K562 (cell line): Measurements from ENCODE around the gene ADGRB3. TPM values are rescaled to one million over a fixed set of nuclear protein-coding genes. Genes with fewer than 3 reads are reported as not detected.

ENCODE experiments used
- ATAC-seq: fragments of 200-7000 bp; cut with Tn5 transposase; 3 replicates; pipeline ENCODE4 v1.9.1; 2020; ENCODE audit warnings: moderate library complexity
- BruUV-seq: library from RNA; stranded (reverse); fragments of 400-500 nt; replicated peaks from 2 replicates; lab custom pipeline; 2021; lab: Mats Ljungman, UMichigan
- CTCF ChIA-PET: fragments of 300-600 bp; formaldehyde crosslinking; extraction: SDS; loops from one replicate; lab custom pipeline; 2021; ENCODE audit warnings: low intra/inter-chr PET ratio; lab: Yijun Ruan, JAX
- POLR2A ChIA-PET: fragments of 300-600, 350-650 bp; sonication (Branson Sonifier 250); formaldehyde crosslinking; extraction: SDS; loops from one replicate; lab custom pipeline; 2021; ENCODE audit warnings: antibody characterized with exemption, inconsistent platforms; lab: Yijun Ruan, JAX
- DNase-seq, 4 experiments: peaks; one replicate each; pipeline versions ENCODE4 v3.0.0 to v3.0.0-alpha.2; 2011 to 2018; ENCODE audit warnings: low spot score in 3 of 4, mixed read lengths in 3 of 4; ENCODE audit errors: extremely low read depth in 1 of 4
- FAIRE-seq: peaks from 2 replicates; lab custom pipeline; 2011; peaks lifted over from hg19 to GRCh38; lab: Jason Lieb, UNC
- H2AFZ ChIP-seq: 2 replicates; pipeline ENCODE4 v1.6.0; 2011; ENCODE audit warnings: low read depth, low read length, control low read depth, inconsistent platforms
- H3K27ac ChIP-seq: fragments of 200-600 bp; 3 replicates; pipeline ENCODE4 v1.8.0; 2011; ENCODE audit warnings: low read depth, mild to moderate bottlenecking, control low read depth, inconsistent platforms, low read length, moderate library complexity, mixed read lengths; ENCODE audit errors: extremely low read depth
- H3K27me3 ChIP-seq, 2 experiments: fragments of 300-600 bp in 1 of 2; 2 replicates in 1 of 2; 3 replicates in 1 of 2; pipeline versions ENCODE4 v1.6.0 to v1.8.0; 2011; ENCODE audit warnings: inconsistent platforms in 2 of 2, low read length in 2 of 2, mild to moderate bottlenecking in 1 of 2, mixed read lengths in 1 of 2, moderate library complexity in 1 of 2; ENCODE audit not compliant: control insufficient read depth in 2 of 2, insufficient read depth in 2 of 2
- H3K36me3 ChIP-seq: fragments of 300-600 bp; 3 replicates; pipeline ENCODE4 v1.8.0; 2011; ENCODE audit warnings: mild to moderate bottlenecking, low read length, inconsistent platforms; ENCODE audit not compliant: control insufficient read depth, insufficient read depth
- H3K4me1 ChIP-seq, 2 experiments: fragments of 200-600 bp in 1 of 2; replicated peaks in 1 of 2; 2 replicates in 1 of 2; 3 replicates in 1 of 2; pipeline versions ENCODE4 v1.5.1 to v1.8.0; 2011; ENCODE audit warnings: inconsistent platforms in 2 of 2, low read length in 2 of 2, mild to moderate bottlenecking in 1 of 2, mixed read lengths in 1 of 2, moderate library complexity in 1 of 2; ENCODE audit not compliant: control insufficient read depth in 2 of 2, insufficient read depth in 2 of 2
- H3K4me2 ChIP-seq: 2 replicates; pipeline ENCODE4 v1.6.1; 2011; ENCODE audit warnings: low read length, control low read depth, inconsistent platforms, mixed read lengths; ENCODE audit not compliant: insufficient read depth
- H3K4me3 ChIP-seq: fragments of 200-600 bp; sonication (generic), shearing (Covaris generic); 2 replicates; pipeline ENCODE4 v1.5.1; 2016; ENCODE audit warnings: control low read depth, inconsistent platforms
- H3K79me2 ChIP-seq: fragments of 200-600 bp; 3 replicates; pipeline ENCODE4 v1.8.0; 2011; ENCODE audit warnings: low read length, inconsistent platforms; ENCODE audit not compliant: control insufficient read depth, insufficient read depth
- H3K9ac ChIP-seq, 2 experiments: 2 replicates each; pipeline versions ENCODE4 v1.6.0 to v1.6.1; 2011; ENCODE audit warnings: low read depth in 2 of 2, low read length in 2 of 2, control low read depth in 1 of 2, inconsistent platforms in 1 of 2, mild to moderate bottlenecking in 1 of 2, mixed read lengths in 1 of 2; ENCODE audit not compliant: insufficient read depth in 1 of 2
- H3K9me1 ChIP-seq: one replicate; pipeline ENCODE4 v1.6.0; 2011; ENCODE audit warnings: inconsistent platforms, mild to moderate bottlenecking, low read length, moderate library complexity; ENCODE audit not compliant: control insufficient read depth, insufficient read depth
- H3K9me3 ChIP-seq: replicated peaks from 2 replicates; pipeline ENCODE4 v1.5.1; 2011; ENCODE audit warnings: low read depth, low read length, inconsistent platforms; ENCODE audit not compliant: control insufficient read depth, insufficient read depth
- H4K20me1 ChIP-seq: replicated peaks from 2 replicates; pipeline ENCODE4 v1.6.1; 2011; ENCODE audit warnings: low read length, inconsistent platforms, mixed read lengths; ENCODE audit not compliant: control insufficient read depth, insufficient read depth
- CTBP1 ChIP-seq: fragments of 450-650 bp; IDR thresholded peaks from 2 replicates; pipeline ENCODE4 v1.6.1; 2016; ENCODE audit warnings: borderline replicate concordance
- ILK ChIP-seq: fragments of 450-650 bp; IDR thresholded peaks from 2 replicates; pipeline ENCODE4 v1.6.1; 2016; ENCODE audit warnings: missing genetic modification characterization, low read depth, mild to moderate bottlenecking, missing compliant biosample characterization, moderate library complexity, borderline replicate concordance
- LEF1 ChIP-seq: fragments of 450-650 bp; IDR thresholded peaks from 2 replicates; pipeline ENCODE4 v1.6.1; 2016; ENCODE audit warnings: mild to moderate bottlenecking
- NFIC ChIP-seq: fragments of 450-650 bp; IDR thresholded peaks from 2 replicates; pipeline ENCODE4 v1.6.1; 2017; ENCODE audit warnings: mild to moderate bottlenecking, inconsistent platforms
- NR2C2 ChIP-seq, 2 experiments: fragments of 200-800 bp in 1 of 2; sonication (Bioruptor generic) in 1 of 2; sonication (generic) in 1 of 2; formaldehyde crosslinking in 1 of 2; IDR thresholded peaks; 2 replicates each; pipeline versions ENCODE4 v1.6.1 to v1.8.0; 2016 to 2022; ENCODE audit warnings: mild to moderate bottlenecking in 1 of 2, missing compliant biosample characterization in 1 of 2, missing genetic modification characterization in 1 of 2, missing genetic modification reagents in 1 of 2
- POLR2AphosphoS2 ChIP-seq: IDR thresholded peaks from 2 replicates; pipeline ENCODE4 v1.6.1; 2012; ENCODE audit warnings: low read length, improper control_type of control experiment
- RCOR1 ChIP-seq, 2 experiments: IDR thresholded peaks; 2 replicates each; pipeline ENCODE4 v1.6.1; 2012; ENCODE audit warnings: low read depth in 2 of 2, low read length in 2 of 2, borderline replicate concordance in 1 of 2, improper control_type of control experiment in 1 of 2
- SREBF2 ChIP-seq: sonication (generic); formaldehyde crosslinking; IDR thresholded peaks from 2 replicates; pipeline ENCODE4 v1.4.0; 2020; ENCODE audit warnings: mild to moderate bottlenecking, missing genetic modification reagents
- TBL1XR1 ChIP-seq, 2 experiments: IDR thresholded peaks; 2 replicates each; pipeline ENCODE4 v1.6.1; 2012; ENCODE audit warnings: improper control_type of control experiment in 2 of 2, low read length in 2 of 2, mild to moderate bottlenecking in 1 of 2
- in situ Hi-C: fragments of 300-500 bp; cut with MboI; formaldehyde crosslinking; loops from 4 replicates; pipeline ENCODE4 v1.15.0; 2018; ENCODE audit warnings: inconsistent platforms, mixed read lengths
- intact Hi-C: fragments of 100-400 bp; cut with micrococcal nuclease; formaldehyde crosslinking; loops from 2 replicates; pipeline ENCODE4 v1.14.2; 2022
- polyA plus RNA-seq, 8 experiments: library from polyadenylated mRNA; depleted of rRNA in 4 of 8; stranded (reverse) in 5 of 8; unstranded in 3 of 8; fragments of >200 nt; fragmentation: Nextera tagmentation in 2 of 8; fragmentation: Illumina TruSeq in 1 of 8; extraction: Ambion mirVana in 2 of 8; extraction: Trizol in 1 of 8; gene quantifications; 2 replicates each; pipeline versions ENCODE4 v1.2.1 to v1.2.3, GENCODE V29; 2011 to 2014; ENCODE audit warnings: inconsistent platforms in 1 of 8, missing spikeins in 1 of 8
- total RNA-seq, 7 experiments: library from RNA; depleted of rRNA in 6 of 7; stranded (reverse); fragments of >200 nt in 6 of 7; fragmentation: Illumina TruSeq in 2 of 7; extraction: Trizol in 2 of 7; gene quantifications; 2 replicates each; pipeline versions ENCODE4 v1.2.1 to v1.2.3, GENCODE V29; 2011 to 2021; ENCODE audit warnings: low replicate concordance in 1 of 7
- TF ChIP-seq, protein P1 (sequence below): fragments of 450-650 bp; IDR thresholded peaks from one replicate; pipeline ENCODE4 v1.6.1; 2018; ENCODE audit warnings: mild to moderate bottlenecking, moderate library complexity; ENCODE audit not compliant: partially characterized antibody
- TF ChIP-seq, protein P2 (sequence below): conservative IDR thresholded peaks from 2 replicates; pipeline ENCODE4 v1.6.1; 2011; ENCODE audit warnings: low read depth, mild to moderate bottlenecking, low read length; ENCODE audit not compliant: control insufficient read depth
- TF ChIP-seq, protein P3 (sequence below): sonication (generic); formaldehyde crosslinking; IDR thresholded peaks from 2 replicates; pipeline ENCODE4 v1.8.1; 2023; ENCODE audit warnings: mild to moderate bottlenecking, missing genetic modification reagents
- TF ChIP-seq, protein P4 (sequence below): fragments of 150-350 bp; IDR thresholded peaks from 2 replicates; pipeline ENCODE4 v1.6.1; 2014; ENCODE audit warnings: low read depth, mild to moderate bottlenecking, low read length, borderline replicate concordance

The ADGRB3 gene
- total and polyA plus RNA-seq, 9 of the 15 experiments (the other 6 are each of a cell fraction or from before 2014, with no cell fraction given), result 0.90 to 7.8 (median 2.4) TPM

DNA sequence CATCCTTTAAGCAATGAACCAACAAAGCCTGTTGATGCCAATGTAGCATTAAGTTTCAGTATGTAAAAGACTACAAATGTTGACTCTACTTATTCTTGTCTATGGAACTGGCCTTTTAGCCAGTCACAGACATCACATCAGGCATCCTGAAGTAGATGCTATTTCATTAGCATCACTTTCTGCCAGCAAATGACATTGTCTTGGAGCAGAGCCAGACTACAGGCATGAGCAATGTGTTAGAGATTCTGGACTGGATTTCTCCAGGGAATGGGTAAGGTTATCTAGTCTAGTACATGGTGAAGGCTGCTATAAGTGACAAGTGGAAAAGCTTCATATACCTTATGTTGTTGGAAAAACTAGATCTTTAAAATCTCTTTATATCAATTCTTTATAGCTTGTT, 142.9 kb downstream of the ADGRB3 start:
- DNase-seq (peak in 1 of 4 experiments; percentile 57), FAIRE-seq (no peak), ATAC-seq (peak; percentile 54)
- Histone ChIP-seq H3K4me1 (0 out of 5 replicates have a peak, but pooled peaks cover 0 to 3% of the 10 kb centered on the region in 2 experiments), H3K27me3 (no peaks in the 10 kb centered on the region), H3K27ac (no peak overlapping the region), H3K36me3 (no peaks in the 10 kb centered on the region), H4K20me1 (no peaks in the 10 kb centered on the region), H3K4me3 (no peak overlapping the region), H3K9me3 (no peaks in the 10 kb centered on the region), H3K9me1 (no peaks in the 10 kb centered on the region), H3K9ac (no peak overlapping the region), H3K79me2 (no peaks in the 10 kb centered on the region), H3K4me2 (no peak overlapping the region), H2AFZ (no peak overlapping the region)
- intact Hi-C loops, result loop anchor here (1.0 to 10.0 kb wide), 6 partner anchors 140 to 1713 kb away; no protein-coding TSS in a partner anchor
- ChIA-PET CTCF (interaction anchor here (4.7 kb wide), 1 partner anchor 139 kb away, joined by 47 read pairs; no protein-coding TSS in a partner anchor), POLR2A (interaction anchor here (1.0 to 2.2 kb wide), 3 partner anchors 143 to 434 kb away, joined by 3 to 9 read pairs (median 3); partner anchors contain the start of gene ADGRB3)
- in situ Hi-C loops, result loop anchor here (5.0 to 25.0 kb wide), 4 partner anchors 141 to 1866 kb away; partner anchors contain the start of gene ADGRB3
- BruUV-seq, result no TSS peak
- TF ChIP-seq RCOR1 (IDR thresholded peaks at IDR 0.05; ENCODE audit: borderline replicate concordance in 1 of 2, low read depth in 2 of 2, low read length in 2 of 2), result 0 out of 4 replicates have a peak, but pooled peaks of 1 of the 2 experiments have one; percentile 41
- no peak for TF ChIP-seq NR2C2 (CRISPR knock-in tag; IDR thresholded peaks at IDR 0.05)
- TF ChIP-seq NR2C2 (tag; IDR thresholded peaks at IDR 0.05), result no peak
- TF ChIP-seq SREBF2, result no peak
- no peak for TF ChIP-seq POLR2AphosphoS2
- TF ChIP-seq, protein P1, sequence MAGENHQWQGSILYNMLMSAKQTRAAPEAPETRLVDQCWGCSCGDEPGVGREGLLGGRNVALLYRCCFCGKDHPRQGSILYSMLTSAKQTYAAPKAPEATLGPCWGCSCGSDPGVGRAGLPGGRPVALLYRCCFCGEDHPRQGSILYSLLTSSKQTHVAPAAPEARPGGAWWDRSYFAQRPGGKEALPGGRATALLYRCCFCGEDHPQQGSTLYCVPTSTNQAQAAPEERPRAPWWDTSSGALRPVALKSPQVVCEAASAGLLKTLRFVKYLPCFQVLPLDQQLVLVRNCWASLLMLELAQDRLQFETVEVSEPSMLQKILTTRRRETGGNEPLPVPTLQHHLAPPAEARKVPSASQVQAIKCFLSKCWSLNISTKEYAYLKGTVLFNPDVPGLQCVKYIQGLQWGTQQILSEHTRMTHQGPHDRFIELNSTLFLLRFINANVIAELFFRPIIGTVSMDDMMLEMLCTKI, result no peak
- TF ChIP-seq LEF1, result no peak
- TF ChIP-seq, protein P2, sequence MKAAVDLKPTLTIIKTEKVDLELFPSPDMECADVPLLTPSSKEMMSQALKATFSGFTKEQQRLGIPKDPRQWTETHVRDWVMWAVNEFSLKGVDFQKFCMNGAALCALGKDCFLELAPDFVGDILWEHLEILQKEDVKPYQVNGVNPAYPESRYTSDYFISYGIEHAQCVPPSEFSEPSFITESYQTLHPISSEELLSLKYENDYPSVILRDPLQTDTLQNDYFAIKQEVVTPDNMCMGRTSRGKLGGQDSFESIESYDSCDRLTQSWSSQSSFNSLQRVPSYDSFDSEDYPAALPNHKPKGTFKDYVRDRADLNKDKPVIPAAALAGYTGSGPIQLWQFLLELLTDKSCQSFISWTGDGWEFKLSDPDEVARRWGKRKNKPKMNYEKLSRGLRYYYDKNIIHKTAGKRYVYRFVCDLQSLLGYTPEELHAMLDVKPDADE, result no peak
- TF ChIP-seq, protein P3, sequence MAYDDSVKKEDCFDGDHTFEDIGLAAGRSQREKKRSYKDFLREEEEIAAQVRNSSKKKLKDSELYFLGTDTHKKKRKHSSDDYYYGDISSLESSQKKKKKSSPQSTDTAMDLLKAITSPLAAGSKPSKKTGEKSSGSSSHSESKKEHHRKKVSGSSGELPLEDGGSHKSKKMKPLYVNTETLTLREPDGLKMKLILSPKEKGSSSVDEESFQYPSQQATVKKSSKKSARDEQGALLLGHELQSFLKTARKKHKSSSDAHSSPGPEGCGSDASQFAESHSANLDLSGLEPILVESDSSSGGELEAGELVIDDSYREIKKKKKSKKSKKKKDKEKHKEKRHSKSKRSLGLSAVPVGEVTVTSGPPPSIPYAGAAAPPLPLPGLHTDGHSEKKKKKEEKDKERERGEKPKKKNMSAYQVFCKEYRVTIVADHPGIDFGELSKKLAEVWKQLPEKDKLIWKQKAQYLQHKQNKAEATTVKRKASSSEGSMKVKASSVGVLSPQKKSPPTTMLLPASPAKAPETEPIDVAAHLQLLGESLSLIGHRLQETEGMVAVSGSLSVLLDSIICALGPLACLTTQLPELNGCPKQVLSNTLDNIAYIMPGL (CRISPR knock-in tag), result no peak
- no peak for TF ChIP-seq TBL1XR1 (IDR thresholded peaks at IDR 0.05; ENCODE audit: low read length in 2 of 2)
- peak; percentile 88 for TF ChIP-seq NFIC
- TF ChIP-seq ILK (tag), result no peak
- TF ChIP-seq, protein P4, sequence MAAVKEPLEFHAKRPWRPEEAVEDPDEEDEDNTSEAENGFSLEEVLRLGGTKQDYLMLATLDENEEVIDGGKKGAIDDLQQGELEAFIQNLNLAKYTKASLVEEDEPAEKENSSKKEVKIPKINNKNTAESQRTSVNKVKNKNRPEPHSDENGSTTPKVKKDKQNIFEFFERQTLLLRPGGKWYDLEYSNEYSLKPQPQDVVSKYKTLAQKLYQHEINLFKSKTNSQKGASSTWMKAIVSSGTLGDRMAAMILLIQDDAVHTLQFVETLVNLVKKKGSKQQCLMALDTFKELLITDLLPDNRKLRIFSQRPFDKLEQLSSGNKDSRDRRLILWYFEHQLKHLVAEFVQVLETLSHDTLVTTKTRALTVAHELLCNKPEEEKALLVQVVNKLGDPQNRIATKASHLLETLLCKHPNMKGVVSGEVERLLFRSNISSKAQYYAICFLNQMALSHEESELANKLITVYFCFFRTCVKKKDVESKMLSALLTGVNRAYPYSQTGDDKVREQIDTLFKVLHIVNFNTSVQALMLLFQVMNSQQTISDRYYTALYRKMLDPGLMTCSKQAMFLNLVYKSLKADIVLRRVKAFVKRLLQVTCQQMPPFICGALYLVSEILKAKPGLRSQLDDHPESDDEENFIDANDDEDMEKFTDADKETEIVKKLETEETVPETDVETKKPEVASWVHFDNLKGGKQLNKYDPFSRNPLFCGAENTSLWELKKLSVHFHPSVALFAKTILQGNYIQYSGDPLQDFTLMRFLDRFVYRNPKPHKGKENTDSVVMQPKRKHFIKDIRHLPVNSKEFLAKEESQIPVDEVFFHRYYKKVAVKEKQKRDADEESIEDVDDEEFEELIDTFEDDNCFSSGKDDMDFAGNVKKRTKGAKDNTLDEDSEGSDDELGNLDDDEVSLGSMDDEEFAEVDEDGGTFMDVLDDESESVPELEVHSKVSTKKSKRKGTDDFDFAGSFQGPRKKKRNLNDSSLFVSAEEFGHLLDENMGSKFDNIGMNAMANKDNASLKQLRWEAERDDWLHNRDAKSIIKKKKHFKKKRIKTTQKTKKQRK, result no peak
- peak; percentile 31; the same call in 1 of the 2 replicates for TF ChIP-seq CTBP1
